Memory B cell (primary cell): ENCODE measurements around the gene MMP3.

Experiments
- ATAC-seq: fragments of 150-1000 bp; cut with Tn5 transposase; 2 replicates; pipeline ENCODE4 v1.10.0; 2021; ENCODE audit warnings: low read depth, mild to moderate bottlenecking, moderate library complexity
- DNase-seq, 2 donors: peaks; one replicate each; pipeline ENCODE4 v3.0.0; 2022; ENCODE audit warnings: low spot score in 2 of 2
- H3K27ac Mint-ChIP-seq: one replicate; pipeline ENCODE4 v1.8.0; 2022; ENCODE audit warnings: mild to moderate bottlenecking, moderate library complexity, mixed read lengths
- H3K27me3 Mint-ChIP-seq: one replicate; pipeline ENCODE4 v1.8.0; 2022; ENCODE audit warnings: mixed read lengths
- H3K36me3 Mint-ChIP-seq: one replicate; pipeline ENCODE4 v1.8.0; 2022; ENCODE audit warnings: mild to moderate bottlenecking, mixed read lengths
- H3K4me1 Mint-ChIP-seq: one replicate; pipeline ENCODE4 v1.8.0; 2022; ENCODE audit warnings: mixed read lengths
- H3K4me3 Mint-ChIP-seq: one replicate; pipeline ENCODE4 v1.8.0; 2022; ENCODE audit warnings: mild to moderate bottlenecking, moderate library complexity, mixed read lengths
- H3K9me3 Mint-ChIP-seq: one replicate; pipeline ENCODE4 v1.8.0; 2022; ENCODE audit warnings: mixed read lengths

The MMP3 gene

GRCh38 chr11:102791271-102792036 lies 52.0 kb downstream of the MMP3 start:
- ATAC-seq = no peak
- H3K4me3 Mint-ChIP-seq = no peak overlapping the region
- no peaks in the 10 kb centered on the region for H3K9me3 Mint-ChIP-seq
- no peak overlapping the region for H3K27ac Mint-ChIP-seq
- H3K27me3 Mint-ChIP-seq = peaks cover 2% of the 10 kb centered on the region
- DNase-seq = no peak
- no peaks in the 10 kb centered on the region for H3K4me1 Mint-ChIP-seq
- H3K36me3 Mint-ChIP-seq = no peaks in the 10 kb centered on the region

- H3K27ac Mint-ChIP-seq = no peak overlapping the region
- no peak overlapping the region for H3K4me3 Mint-ChIP-seq
- no peaks in the 10 kb centered on the region for H3K36me3 Mint-ChIP-seq
- peaks cover 5% of the 10 kb centered on the region for H3K27me3 Mint-ChIP-seq
- H3K4me1 Mint-ChIP-seq = no peaks in the 10 kb centered on the region
- DNase-seq = no peak
- peaks cover 2% of the 10 kb centered on the region for H3K9me3 Mint-ChIP-seq
- ATAC-seq = no peak
These were observed 54.9 kb downstream of the MMP3 start for GRCh38 chr11:102788334-102788995.
